Right renal cortex interstitium (tissue), 3 donors: ENCODE results near the gene THAP12. TPM values are rescaled to one million over a fixed set of nuclear protein-coding genes. Genes with fewer than 3 reads are reported as not detected.
A peak's percentile ranks its signal among the peaks of the same experiment; 100 is the strongest.
"Not testable (repeated sequence)": the region's sequence is repeated elsewhere in the genome, so short reads cannot be mapped to it uniquely, and the experiment has no call there.

Source experiments
- DNase-seq, 3 donors: peaks; one replicate each; pipeline ENCODE4 v3.0.0-alpha.2; 2013; ENCODE audit warnings: low read depth in 3 of 3, low spot score in 2 of 3
- polyA plus RNA-seq, 3 donors: library from polyadenylated mRNA; unstranded; fragments of 120-200 nt; gene quantifications; one replicate each; pipeline ENCODE4 v1.2.1, GENCODE V29; 2013; ENCODE audit not compliant: insufficient read length in 3 of 3

Gene THAP12, protein sequence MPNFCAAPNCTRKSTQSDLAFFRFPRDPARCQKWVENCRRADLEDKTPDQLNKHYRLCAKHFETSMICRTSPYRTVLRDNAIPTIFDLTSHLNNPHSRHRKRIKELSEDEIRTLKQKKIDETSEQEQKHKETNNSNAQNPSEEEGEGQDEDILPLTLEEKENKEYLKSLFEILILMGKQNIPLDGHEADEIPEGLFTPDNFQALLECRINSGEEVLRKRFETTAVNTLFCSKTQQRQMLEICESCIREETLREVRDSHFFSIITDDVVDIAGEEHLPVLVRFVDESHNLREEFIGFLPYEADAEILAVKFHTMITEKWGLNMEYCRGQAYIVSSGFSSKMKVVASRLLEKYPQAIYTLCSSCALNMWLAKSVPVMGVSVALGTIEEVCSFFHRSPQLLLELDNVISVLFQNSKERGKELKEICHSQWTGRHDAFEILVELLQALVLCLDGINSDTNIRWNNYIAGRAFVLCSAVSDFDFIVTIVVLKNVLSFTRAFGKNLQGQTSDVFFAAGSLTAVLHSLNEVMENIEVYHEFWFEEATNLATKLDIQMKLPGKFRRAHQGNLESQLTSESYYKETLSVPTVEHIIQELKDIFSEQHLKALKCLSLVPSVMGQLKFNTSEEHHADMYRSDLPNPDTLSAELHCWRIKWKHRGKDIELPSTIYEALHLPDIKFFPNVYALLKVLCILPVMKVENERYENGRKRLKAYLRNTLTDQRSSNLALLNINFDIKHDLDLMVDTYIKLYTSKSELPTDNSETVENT
- polyA plus RNA-seq: 10 to 100 TPM; 83.6 to 95.0 (median 94.7) TPM

DNA sequence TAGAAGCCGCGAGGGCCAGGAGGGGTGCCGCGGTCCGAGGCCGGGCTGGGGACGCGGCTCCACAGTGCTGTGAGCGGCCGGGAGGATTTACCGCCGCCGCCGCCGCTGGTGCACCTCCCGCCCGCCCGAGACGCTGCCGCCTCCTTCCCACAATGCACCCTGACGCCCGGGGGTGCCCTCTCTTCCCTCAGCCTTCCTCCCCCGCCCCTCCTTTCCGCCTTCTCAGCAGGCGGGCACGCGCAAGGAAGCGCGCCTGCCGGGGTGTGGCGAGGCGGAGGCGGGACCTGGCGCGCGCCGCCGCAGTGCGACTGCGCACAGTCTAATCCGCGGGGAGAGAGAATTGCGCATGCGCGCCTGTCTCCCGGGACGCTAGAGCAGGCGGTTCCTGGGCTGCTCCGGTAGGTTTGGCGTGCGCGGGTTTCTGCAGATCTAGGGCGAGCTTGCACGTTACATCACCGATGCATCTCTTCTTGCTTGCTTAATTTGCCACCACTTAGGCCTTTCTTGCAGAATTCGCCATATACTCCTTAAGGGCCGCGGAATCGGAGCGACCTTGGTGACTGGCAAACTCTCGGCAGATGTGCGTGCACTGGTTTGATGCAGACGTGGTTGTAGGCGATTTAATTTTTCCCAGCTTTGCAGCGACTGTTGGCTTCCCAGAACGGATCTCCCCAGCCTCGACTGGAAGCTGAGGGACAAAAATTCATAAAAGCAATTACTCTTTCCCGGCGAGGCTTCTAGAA lies at the start of gene THAP12, which contains the start of gene GVQW3:
Gene THAP12 (minus strand): TSS at position 156 of the 743 bp plus-strand sequence. CDS start 296 bp downstream, outside the sequence.
Gene GVQW3 (plus strand): TSS at position 347 of the 743 bp plus-strand sequence. CDS start 506 bp downstream, outside the sequence.
- DNase-seq: peak; percentile 95 to 98 (median 96)

DNA sequence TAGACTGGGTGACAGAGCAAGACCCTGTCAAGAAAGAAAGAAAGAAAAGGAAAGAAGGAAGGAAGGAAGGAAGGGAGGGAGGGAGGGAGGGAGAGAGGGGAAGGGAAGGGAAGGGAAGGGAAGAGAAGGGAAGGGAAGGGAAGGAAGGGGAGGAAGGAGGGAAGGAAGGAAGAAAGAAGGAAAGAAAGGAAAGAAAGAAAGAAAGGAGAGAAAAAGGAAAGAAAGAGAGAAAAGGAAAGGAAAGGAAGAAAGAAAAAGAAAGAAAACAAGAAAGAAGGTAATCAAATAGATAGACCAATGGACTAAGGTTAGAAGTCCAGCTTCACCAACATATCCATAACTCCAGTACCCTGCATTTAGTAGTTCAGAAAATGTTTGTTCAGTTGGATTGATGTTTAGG lies 45.7 kb upstream of the THAP12 start:
- no peak for DNase-seq

DNA sequence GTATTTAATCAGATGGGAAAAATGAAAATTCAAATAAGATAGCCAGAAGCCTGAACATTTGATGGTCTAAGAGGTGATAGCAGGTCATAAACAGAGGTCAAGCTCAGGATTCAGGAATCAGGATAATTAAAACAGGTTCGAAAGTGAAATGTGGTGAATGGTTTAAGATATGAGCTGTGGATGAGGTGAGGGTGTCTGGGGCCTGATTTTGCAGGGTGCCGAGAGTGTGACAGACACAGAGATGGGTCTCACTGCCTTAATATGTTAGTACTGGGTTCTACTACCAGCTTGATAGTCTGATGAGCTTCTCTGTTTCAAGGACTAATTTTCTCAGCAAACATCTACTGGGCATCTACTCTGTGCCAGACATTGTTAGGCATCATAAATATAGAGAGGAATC lies 44.0 kb upstream of the THAP12 start:
- no peak for DNase-seq

DNA sequence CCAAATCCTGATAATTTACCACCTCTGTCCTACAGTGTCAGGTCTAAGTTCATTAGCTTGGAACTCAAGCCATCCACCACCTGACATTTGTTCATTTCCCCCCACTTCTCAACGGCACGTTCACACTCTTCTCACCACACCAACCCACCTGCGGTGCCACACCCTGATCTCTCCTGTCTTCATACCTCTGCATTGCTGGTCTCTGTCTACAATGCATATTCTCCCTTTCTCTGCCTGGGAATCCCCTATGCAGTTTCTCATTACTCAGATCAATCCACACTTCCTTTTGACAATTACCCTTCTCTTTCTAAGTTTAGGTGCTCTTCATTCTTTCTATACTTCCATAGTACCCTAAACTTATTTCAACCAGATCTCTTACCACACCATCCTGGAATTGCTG lies 43.4 kb upstream of the THAP12 start:
- DNase-seq: no peak

DNA sequence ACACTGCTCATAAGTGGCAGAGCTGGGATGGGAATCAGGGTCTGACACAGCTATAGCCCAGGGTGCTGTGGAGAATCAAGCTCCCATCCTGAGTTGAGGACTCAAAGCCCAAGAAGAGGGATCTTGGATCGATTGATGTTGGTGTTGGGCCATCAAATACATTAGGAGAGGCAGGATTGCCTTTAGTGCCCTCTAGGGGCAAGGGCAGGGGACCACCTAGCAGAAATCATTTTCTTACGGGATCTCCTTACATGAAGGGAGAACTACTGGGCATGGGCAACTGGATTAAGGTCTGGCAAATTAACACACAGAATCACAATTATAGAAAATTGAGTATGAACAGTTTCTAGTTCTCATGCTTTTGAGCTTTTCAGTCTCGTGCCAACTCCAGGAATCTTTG lies 39.0 kb upstream of the THAP12 start:
- no peak for DNase-seq

DNA sequence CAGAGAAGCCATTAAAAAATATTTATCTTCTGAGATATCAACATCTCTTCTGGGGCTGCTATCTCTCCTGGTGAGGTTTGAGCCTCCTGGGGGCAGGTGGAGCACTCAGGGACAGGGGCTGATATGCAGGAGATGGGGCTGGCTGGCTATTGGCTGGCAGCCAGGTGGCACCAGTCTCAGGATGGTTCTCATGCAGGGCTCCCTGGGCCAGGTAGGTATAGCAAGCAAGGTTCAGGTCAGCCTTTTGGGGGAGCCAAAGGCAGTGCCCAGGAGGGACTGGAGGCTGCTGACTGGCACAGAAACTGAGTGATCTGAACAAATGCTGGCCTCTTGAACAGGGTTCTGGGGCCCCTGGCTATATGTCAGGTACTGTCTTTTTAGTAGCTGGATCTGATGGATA lies 34.1 kb upstream of the THAP12 start:
- DNase-seq: no peak

DNA sequence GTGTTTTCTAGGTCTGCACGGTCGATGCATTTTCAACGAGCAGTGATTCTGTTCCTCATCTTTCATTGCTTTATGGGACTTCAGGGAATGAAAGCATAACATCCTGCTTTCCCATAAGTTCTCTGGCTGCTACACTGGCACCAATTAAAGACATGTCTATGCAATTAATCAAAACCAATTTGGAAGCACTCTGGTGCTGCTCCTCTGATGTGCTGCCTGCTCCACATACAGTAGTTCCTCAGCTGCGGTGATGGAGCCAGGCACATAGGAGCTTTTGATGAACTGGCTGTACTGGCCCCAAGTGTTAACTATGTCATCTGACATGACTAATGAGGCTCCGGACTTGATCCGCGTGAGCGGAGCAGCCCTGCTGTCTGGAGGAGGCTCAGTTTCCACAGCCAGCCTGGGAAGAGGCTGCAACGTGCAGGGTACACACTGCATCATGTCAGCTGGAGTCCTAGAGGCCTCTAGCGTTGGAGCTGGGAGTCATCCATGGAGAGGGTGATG lies 30.0 kb upstream of the THAP12 start:
- DNase-seq: peak; percentile 46 to 56 (median 54)

DNA sequence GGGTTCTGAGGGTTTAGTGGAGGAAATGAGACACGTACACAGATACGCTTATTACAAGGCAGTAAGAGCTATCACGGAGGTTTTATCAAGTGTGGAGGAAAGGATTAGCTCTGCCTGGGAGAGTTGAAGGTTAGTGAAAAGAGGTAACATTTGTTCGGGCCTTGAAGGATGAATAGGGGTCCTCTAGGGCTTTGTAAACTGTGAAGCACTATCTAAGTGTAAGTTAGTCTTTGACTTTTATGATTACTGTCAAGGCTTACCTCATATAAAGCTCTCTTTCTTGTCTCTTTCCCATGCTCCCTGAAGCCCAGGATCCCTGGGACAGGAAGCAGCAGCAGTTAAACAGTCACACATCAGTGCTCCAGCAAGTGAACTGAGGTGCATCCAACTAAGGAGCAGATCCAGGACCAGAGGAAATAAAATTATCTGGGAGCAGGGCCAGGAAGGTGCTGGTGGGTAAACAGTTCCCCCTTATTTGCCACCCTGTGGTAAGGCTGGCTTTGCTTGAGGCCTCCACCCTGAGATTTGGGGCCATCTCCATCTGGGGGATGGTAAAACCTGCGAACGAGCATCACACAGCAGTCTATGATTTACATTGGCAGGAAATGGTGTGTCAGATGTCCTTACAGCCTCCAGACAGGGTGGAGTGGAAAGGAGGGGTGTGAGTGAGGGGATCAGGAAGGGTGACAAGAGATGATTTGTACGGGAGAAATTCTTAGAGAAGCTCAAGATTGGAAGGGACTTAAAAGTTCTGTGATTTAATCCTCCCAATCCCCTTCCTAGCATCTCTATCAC lies 27.4 kb upstream of the THAP12 start:
- DNase-seq: peak in 2 of 3 donors; percentile 20 to 32

DNA sequence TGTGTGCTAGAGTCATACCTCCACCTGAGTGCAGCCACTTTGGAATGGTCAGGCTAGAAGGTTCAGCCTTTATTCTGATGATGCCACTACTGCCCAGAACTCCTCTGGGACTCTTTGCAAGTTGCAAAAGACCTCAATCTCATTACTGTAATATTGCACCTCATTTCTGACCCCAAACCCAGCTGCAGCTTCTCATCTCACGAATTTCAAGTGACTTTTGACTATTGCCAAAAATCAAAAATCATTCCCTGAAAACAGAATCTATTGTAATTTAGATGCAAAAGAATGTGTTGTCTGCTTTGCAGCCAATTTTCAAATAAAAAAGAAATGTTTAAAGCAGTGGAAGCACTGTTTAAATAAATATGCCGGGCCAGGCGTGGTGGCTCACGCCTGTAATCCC lies 25.4 kb upstream of the THAP12 start:
- no peak for DNase-seq

DNA sequence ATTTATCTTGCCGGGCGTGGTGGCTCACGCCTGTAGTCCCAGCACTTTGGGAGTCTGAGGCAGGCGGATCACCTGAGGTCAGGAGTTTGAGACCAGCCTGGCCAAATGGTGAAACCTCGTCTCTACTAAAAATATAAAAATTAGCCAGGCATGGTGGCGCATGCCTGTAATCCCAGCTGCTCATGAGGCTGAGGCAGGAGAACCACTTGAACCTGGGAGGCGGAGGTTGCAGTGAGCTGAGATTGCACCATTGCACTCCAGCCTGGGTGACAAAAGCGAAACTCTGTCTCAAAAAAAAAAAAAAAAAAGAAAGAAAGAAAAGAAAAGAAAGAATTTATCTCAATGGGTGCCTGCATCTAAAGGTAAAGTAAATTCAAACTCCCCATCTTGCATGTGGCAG lies 20.6 kb upstream of the THAP12 start:
- not testable (repeated sequence) for DNase-seq

DNA sequence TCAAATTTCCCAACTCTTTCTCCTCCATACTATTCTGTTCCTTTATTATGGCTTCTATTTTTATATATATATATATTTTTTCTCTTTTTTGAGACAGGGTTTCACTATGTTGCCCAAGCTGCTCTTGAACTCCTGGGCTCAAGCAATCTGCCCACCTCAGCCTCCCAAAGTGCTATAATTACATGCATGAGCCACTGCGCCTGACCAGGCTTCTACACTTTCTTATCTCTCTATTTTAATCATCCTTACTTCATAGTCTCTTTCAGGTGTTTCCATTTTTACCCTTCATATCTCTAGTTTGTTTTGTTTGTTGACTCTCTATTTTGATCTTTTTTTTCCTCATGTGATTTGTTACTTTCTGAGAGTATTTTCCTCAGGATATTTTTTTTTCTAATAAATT lies 20.0 kb upstream of the THAP12 start:
- DNase-seq: no peak

DNA sequence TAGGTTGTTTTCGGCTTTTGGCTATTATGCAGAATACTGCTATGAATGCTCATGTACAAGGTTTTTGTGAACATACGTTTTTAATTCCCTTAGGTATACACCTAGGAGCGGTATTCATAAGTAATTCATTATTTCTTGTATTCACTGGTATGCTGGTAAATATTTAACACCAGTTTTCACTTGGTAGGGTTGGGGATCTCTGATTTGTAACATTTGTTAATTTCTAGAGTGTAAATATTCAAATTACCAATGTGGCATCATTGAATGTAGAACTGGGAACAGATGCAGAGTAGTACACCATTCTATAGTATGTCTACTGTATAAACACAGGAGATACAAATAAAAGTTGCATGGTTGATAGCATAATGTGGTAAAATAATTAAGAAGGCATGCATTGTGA lies 16.5 kb upstream of the THAP12 start:
- DNase-seq: no peak

DNA sequence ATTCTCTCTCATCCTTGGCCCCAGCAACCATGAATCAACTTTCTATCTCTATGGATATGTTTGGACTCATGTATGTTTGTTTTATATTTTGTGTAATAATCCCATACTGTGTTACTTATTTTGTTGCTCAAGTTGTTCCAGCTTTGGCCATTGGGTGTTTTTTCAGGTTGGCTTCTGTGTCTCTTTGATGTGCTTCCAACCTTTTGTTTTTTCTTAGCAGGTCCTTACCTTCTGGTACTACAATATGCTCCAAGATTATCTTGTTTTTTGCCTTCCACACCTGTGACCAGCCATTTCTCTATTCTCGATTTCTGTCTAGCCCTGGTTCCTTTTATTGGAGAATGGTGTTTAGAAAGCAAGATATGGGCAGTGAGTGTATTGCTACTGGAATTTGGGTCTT lies 14.4 kb upstream of the THAP12 start:
- no peak for DNase-seq

DNA sequence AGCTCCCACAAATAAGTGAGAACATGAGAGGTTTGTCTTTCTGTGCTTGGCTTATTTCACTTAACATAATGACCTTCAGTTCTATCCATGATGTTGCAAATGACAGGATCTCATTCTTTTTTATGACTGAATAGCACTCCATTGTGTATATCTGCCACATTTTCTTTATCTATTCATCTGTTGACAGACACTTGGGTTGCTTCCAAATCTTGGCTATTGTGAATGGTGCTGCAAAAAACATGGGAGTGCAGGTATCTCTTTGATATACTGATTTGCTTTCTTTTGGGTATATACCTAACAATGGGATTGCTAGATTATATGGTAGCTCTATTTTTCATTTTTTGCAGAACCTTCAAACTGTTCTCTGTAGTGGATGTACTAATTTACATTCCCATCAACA lies 13.5 kb upstream of the THAP12 start:
- DNase-seq: no peak

DNA sequence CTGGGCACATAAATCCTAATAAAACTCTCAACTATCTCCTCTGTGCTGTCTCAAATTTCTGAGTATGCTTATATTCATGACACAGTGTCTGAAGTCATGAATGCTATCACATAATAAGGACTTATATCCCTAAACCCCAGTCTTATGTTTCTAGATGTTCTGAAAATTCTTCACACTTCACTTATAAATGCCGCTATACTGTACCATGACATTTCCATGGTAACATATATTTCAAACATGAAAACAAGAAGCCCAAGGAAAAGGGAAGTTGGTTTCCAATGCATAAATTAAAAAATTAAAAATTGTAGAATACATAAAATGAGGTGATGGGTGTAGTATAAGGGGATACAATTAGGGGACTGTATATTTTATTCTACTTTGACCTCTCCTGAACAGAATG lies 11.9 kb upstream of the THAP12 start:
- DNase-seq: no peak

DNA sequence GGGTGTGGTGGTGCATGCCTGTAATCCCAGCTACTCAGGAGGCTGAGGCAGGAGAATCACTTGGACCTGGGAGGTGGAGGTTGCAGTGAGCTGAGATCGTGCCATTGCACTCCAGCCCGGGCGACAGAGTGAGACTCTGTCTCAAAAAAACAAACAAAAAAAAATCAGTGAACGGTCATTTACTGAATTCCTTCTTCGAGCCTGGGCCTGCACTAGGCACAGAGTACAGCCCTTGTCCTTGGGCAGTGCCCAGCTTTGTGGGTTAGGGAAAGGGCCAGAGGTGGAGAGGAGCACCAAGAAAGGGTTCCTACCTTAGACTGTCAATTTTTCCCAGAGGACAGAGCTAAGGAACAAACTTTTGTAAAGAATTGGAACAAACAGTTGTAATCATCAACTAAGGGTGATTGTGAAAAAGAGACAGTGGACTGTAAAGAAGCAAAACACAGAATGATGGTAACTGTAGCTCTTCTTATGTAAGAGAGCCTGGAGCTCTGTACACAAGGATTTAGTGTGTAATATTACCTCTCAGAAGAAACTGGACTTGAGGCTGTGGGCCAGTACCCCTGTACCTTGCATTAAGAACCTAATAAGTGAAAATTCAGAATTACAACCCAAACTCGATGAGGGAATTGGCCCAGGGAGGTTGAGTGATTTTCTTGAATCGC lies 11.0 kb upstream of the THAP12 start:
- no peak for DNase-seq

DNA sequence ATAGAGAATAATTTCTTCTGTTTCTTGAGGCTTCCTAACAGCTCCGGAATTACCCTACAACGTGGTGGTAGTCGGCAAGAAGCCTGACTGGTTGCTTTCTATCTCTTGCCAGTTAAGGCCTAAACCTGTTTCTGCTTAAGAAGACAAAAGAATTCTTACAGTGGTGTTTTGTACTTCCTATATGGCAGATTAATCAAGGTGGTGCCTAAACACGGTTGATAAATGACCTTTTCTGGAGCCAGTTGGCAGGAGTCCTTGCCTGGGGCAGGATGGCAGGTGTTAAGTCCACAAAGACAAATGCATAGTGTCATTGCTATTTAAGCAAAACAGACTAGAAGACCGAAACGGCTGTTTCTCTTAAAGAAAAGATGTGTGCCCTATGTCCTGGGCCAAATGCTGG lies 10.1 kb upstream of the THAP12 start:
- no peak for DNase-seq

DNA sequence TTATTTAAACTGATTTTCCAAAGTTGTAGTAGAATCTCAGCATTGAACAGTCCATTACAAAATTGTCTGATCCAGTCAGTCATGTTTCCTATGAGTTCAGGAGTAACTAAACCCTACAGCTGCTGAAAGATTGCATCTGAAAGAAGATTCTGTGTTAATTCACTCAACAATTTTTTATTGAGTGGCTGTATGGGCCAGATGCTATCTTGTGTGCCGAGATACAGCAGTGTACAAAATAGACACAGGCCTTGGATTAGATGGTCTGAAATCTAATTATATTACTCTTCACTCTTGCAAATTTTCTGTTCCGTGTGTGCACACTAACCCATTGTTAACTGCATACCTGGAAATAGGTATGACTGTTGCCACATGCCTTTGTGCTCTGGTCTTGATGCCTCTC lies 7.5 kb upstream of the THAP12 start:
- no peak for DNase-seq

DNA sequence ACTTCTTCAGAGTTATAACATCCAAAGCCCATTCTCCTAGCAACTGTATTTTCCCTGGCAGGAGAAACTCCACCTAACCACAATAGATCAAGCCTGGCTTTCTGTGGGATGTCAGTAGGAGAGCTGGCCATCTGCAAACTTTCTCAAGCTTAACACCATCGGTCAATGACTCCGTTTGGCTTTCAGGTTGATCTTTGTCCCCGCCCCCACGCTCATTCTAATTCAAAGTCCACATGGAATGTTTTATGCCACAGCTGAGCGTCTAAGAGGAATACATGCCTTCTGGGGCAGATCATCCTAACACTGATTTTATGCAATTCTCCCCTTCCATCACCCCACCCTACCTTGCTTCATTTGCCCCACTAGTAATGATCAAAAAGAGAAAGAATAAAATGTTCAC lies 5.0 kb upstream of the THAP12 start:
- DNase-seq: no peak

DNA sequence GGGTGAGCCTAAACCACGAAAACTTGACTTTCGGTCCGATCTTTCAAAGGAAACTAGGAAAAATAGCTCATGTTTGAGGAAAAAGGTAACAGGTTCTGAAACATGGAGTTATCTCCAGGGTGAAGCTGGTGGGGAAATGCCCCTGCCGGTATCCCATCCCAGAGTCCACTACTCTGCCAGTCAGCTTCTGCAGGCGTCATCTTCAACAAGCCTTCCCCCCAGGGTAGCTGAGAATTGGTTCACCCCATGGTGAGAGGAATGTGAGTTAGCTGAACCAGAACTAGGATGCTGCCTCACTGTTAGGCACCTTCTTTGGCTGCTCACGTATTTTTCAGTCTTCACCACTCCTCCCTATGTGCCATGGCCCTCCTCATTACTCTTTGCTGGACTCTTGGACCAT lies 1.3 kb upstream of the THAP12 start:
- DNase-seq: no peak
